K562 (cell line): ENCODE measurements around the gene LAMA3. TPM values are rescaled to one million over a fixed set of nuclear protein-coding genes. Genes with fewer than 3 reads are reported as not detected.

Experiments used
- ATAC-seq: fragments of 200-7000 bp; cut with Tn5 transposase; 3 replicates; pipeline ENCODE4 v1.9.1; 2020; ENCODE audit warnings: moderate library complexity
- BruUV-seq: library from RNA; stranded (reverse); fragments of 400-500 nt; replicated peaks from 2 replicates; lab custom pipeline; 2021; lab: Mats Ljungman, UMichigan
- CTCF ChIA-PET: fragments of 300-600 bp; formaldehyde crosslinking; extraction: SDS; loops from one replicate; lab custom pipeline; 2021; ENCODE audit warnings: low intra/inter-chr PET ratio; lab: Yijun Ruan, JAX
- POLR2A ChIA-PET: fragments of 300-600, 350-650 bp; sonication (Branson Sonifier 250); formaldehyde crosslinking; extraction: SDS; loops from one replicate; lab custom pipeline; 2021; ENCODE audit warnings: antibody characterized with exemption, inconsistent platforms; lab: Yijun Ruan, JAX
- DNase-seq, 4 experiments: peaks; one replicate each; pipeline versions ENCODE4 v3.0.0 to v3.0.0-alpha.2; 2011 to 2018; ENCODE audit warnings: low spot score in 3 of 4, mixed read lengths in 3 of 4; ENCODE audit errors: extremely low read depth in 1 of 4
- FAIRE-seq: peaks from 2 replicates; lab custom pipeline; 2011; peaks lifted over from hg19 to GRCh38; lab: Jason Lieb, UNC
- H2AFZ ChIP-seq: 2 replicates; pipeline ENCODE4 v1.6.0; 2011; ENCODE audit warnings: low read depth, low read length, control low read depth, inconsistent platforms
- H3K27ac ChIP-seq: fragments of 200-600 bp; 3 replicates; pipeline ENCODE4 v1.8.0; 2011; ENCODE audit warnings: low read depth, mild to moderate bottlenecking, control low read depth, inconsistent platforms, low read length, moderate library complexity, mixed read lengths; ENCODE audit errors: extremely low read depth
- H3K27me3 ChIP-seq, 2 experiments: fragments of 300-600 bp in 1 of 2; 2 replicates in 1 of 2; 3 replicates in 1 of 2; pipeline versions ENCODE4 v1.6.0 to v1.8.0; 2011; ENCODE audit warnings: inconsistent platforms in 2 of 2, low read length in 2 of 2, mild to moderate bottlenecking in 1 of 2, mixed read lengths in 1 of 2, moderate library complexity in 1 of 2; ENCODE audit not compliant: control insufficient read depth in 2 of 2, insufficient read depth in 2 of 2
- H3K36me3 ChIP-seq: fragments of 300-600 bp; 3 replicates; pipeline ENCODE4 v1.8.0; 2011; ENCODE audit warnings: mild to moderate bottlenecking, low read length, inconsistent platforms; ENCODE audit not compliant: control insufficient read depth, insufficient read depth
- H3K4me1 ChIP-seq, 2 experiments: fragments of 200-600 bp in 1 of 2; replicated peaks in 1 of 2; 2 replicates in 1 of 2; 3 replicates in 1 of 2; pipeline versions ENCODE4 v1.5.1 to v1.8.0; 2011; ENCODE audit warnings: inconsistent platforms in 2 of 2, low read length in 2 of 2, mild to moderate bottlenecking in 1 of 2, mixed read lengths in 1 of 2, moderate library complexity in 1 of 2; ENCODE audit not compliant: control insufficient read depth in 2 of 2, insufficient read depth in 2 of 2
- H3K4me2 ChIP-seq: 2 replicates; pipeline ENCODE4 v1.6.1; 2011; ENCODE audit warnings: low read length, control low read depth, inconsistent platforms, mixed read lengths; ENCODE audit not compliant: insufficient read depth
- H3K4me3 ChIP-seq: fragments of 200-600 bp; sonication (generic), shearing (Covaris generic); 2 replicates; pipeline ENCODE4 v1.5.1; 2016; ENCODE audit warnings: control low read depth, inconsistent platforms
- H3K79me2 ChIP-seq: fragments of 200-600 bp; 3 replicates; pipeline ENCODE4 v1.8.0; 2011; ENCODE audit warnings: low read length, inconsistent platforms; ENCODE audit not compliant: control insufficient read depth, insufficient read depth
- H3K9ac ChIP-seq, 2 experiments: 2 replicates each; pipeline versions ENCODE4 v1.6.0 to v1.6.1; 2011; ENCODE audit warnings: low read depth in 2 of 2, low read length in 2 of 2, control low read depth in 1 of 2, inconsistent platforms in 1 of 2, mild to moderate bottlenecking in 1 of 2, mixed read lengths in 1 of 2; ENCODE audit not compliant: insufficient read depth in 1 of 2
- H3K9me1 ChIP-seq: one replicate; pipeline ENCODE4 v1.6.0; 2011; ENCODE audit warnings: inconsistent platforms, mild to moderate bottlenecking, low read length, moderate library complexity; ENCODE audit not compliant: control insufficient read depth, insufficient read depth
- H3K9me3 ChIP-seq: replicated peaks from 2 replicates; pipeline ENCODE4 v1.5.1; 2011; ENCODE audit warnings: low read depth, low read length, inconsistent platforms; ENCODE audit not compliant: control insufficient read depth, insufficient read depth
- H4K20me1 ChIP-seq: replicated peaks from 2 replicates; pipeline ENCODE4 v1.6.1; 2011; ENCODE audit warnings: low read length, inconsistent platforms, mixed read lengths; ENCODE audit not compliant: control insufficient read depth, insufficient read depth
- CEBPG ChIP-seq, 3 experiments: fragments of 200-800 bp in 1 of 3; sonication (Bioruptor generic) in 1 of 3; sonication (generic) in 1 of 3; formaldehyde crosslinking in 1 of 3; IDR thresholded peaks in 2 of 3; conservative IDR thresholded peaks in 1 of 3; 2 replicates each; pipeline versions ENCODE4 v1.6.1 to v1.8.0; 2016 to 2022; ENCODE audit warnings: missing compliant biosample characterization in 2 of 3, missing genetic modification characterization in 2 of 3, mild to moderate bottlenecking in 1 of 3, missing genetic modification reagents in 1 of 3
- IRF2 ChIP-seq: sonication (generic); formaldehyde crosslinking; IDR thresholded peaks from 2 replicates; pipeline ENCODE4 v1.8.1; 2022; ENCODE audit warnings: mild to moderate bottlenecking, missing genetic modification reagents
- JUN ChIP-seq, 2 experiments: sonication (generic) in 1 of 2; formaldehyde crosslinking in 1 of 2; IDR thresholded peaks; 2 replicates each; pipeline versions ENCODE4 v1.6.1 to v1.8.0; 2012 to 2022; ENCODE audit warnings: borderline replicate concordance in 2 of 2, mild to moderate bottlenecking in 2 of 2, improper control_type of control experiment in 1 of 2, low read depth in 1 of 2, low read length in 1 of 2, missing genetic modification reagents in 1 of 2
- KLF13 ChIP-seq: fragments of 450-650 bp; IDR thresholded peaks from 2 replicates; pipeline ENCODE4 v1.6.1; 2016; ENCODE audit warnings: missing genetic modification characterization, low read depth, mild to moderate bottlenecking, missing compliant biosample characterization, moderate library complexity, borderline replicate concordance
- MTA2 ChIP-seq: fragments of 450-650 bp; IDR thresholded peaks from 2 replicates; pipeline ENCODE4 v1.6.1; 2016; ENCODE audit warnings: low read depth
- ZFPM2 ChIP-seq: fragments of 250-450 bp; sonication (Bioruptor Pico); IDR thresholded peaks from 2 replicates; pipeline ENCODE4 v1.5.1; 2022; ENCODE audit warnings: mild to moderate bottlenecking
- WGBS: fragments of 100-300 bp; shearing (Covaris generic); methylation state at CpG from one replicate; pipeline ENCODE4 v1.1.6; 2016; ENCODE audit warnings: low coverage, mixed read lengths; ENCODE audit not compliant: insufficient coverage; ENCODE audit errors: missing lambda C conversion rate; 5-methylcytosine and 5-hydroxymethylcytosine counted together
- in situ Hi-C: fragments of 300-500 bp; cut with MboI; formaldehyde crosslinking; loops from 4 replicates; pipeline ENCODE4 v1.15.0; 2018; ENCODE audit warnings: inconsistent platforms, mixed read lengths
- intact Hi-C: fragments of 100-400 bp; cut with micrococcal nuclease; formaldehyde crosslinking; loops from 2 replicates; pipeline ENCODE4 v1.14.2; 2022
- polyA plus RNA-seq, 8 experiments: library from polyadenylated mRNA; depleted of rRNA in 4 of 8; stranded (reverse) in 5 of 8; unstranded in 3 of 8; fragments of >200 nt; fragmentation: Nextera tagmentation in 2 of 8; fragmentation: Illumina TruSeq in 1 of 8; extraction: Ambion mirVana in 2 of 8; extraction: Trizol in 1 of 8; gene quantifications; 2 replicates each; pipeline versions ENCODE4 v1.2.1 to v1.2.3, GENCODE V29; 2011 to 2014; ENCODE audit warnings: inconsistent platforms in 1 of 8, missing spikeins in 1 of 8
- total RNA-seq, 7 experiments: library from RNA; depleted of rRNA in 6 of 7; stranded (reverse); fragments of >200 nt in 6 of 7; fragmentation: Illumina TruSeq in 2 of 7; extraction: Trizol in 2 of 7; gene quantifications; 2 replicates each; pipeline versions ENCODE4 v1.2.1 to v1.2.3, GENCODE V29; 2011 to 2021; ENCODE audit warnings: low replicate concordance in 1 of 7
- TF ChIP-seq, protein P1 (sequence below): fragments of 450-650 bp; IDR thresholded peaks from 2 replicates; pipeline ENCODE4 v1.7.0; 2016; ENCODE audit warnings: borderline replicate concordance
- TF ChIP-seq, protein P2 (sequence below): fragments of 250-450 bp; sonication (Bioruptor Pico); IDR thresholded peaks from 2 replicates; pipeline ENCODE4 v1.4.0; 2020; ENCODE audit warnings: borderline replicate concordance
- TF ChIP-seq, protein P3 (sequence below): fragments of 450-650 bp; formaldehyde crosslinking; IDR thresholded peaks from 2 replicates; pipeline ENCODE4 v1.4.0; 2022; ENCODE audit warnings: missing genetic modification characterization
- TF ChIP-seq, protein P4 (sequence below): IDR thresholded peaks from 3 replicates; pipeline ENCODE4 v1.6.1; 2011; ENCODE audit warnings: borderline replicate concordance, mild to moderate bottlenecking; ENCODE audit not compliant: insufficient read length, insufficient read depth

The LAMA3 gene
- total and polyA plus RNA-seq, 9 of the 15 experiments (the other 6 are each of a cell fraction or from before 2014, with no cell fraction given) = 0.07 TPM; not detected in 8

DNA sequence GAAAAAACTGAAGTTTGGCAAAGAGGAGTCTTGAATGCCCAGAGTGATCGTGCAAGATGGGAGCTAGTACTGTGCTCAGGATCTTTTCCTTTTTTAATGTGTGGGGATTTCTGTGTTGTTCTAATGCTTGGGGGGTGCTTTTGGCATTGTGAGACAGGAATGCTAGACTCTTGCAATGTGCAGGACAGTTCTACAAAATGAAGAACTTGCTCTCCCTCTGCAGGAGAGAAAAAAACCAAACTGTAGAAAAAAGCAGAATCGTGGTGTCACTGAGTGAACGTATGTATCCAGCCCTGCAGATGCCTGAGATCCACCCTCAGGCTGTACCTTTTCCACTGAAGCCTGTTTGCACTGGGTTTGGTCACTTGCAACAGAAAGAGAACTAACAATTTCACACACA is 313.2 kb downstream of the LAMA3 start:
- no peak overlapping the region for H3K4me3 ChIP-seq
- no peaks in the 10 kb centered on the region for H3K9me3 ChIP-seq
- no peaks in the 10 kb centered on the region for H3K27me3 ChIP-seq
- no peak for ATAC-seq
- in situ Hi-C loops = no loop called here
- H4K20me1 ChIP-seq = no peaks in the 10 kb centered on the region
- no peaks in the 10 kb centered on the region for H3K4me1 ChIP-seq
- no peak overlapping the region for H3K9ac ChIP-seq
- no peaks in the 10 kb centered on the region for H3K79me2 ChIP-seq
- no TSS peak for BruUV-seq
- H3K9me1 ChIP-seq = no peaks in the 10 kb centered on the region
- FAIRE-seq = no peak
- DNase-seq = no peak
- no peak overlapping the region for H3K4me2 ChIP-seq
- WGBS = 0% methylated on average over 3 of the region's 3 CpGs
- no peak overlapping the region for H3K27ac ChIP-seq
- intact Hi-C loops = no loop called here
- CTCF ChIA-PET = no interaction called here
- no peaks in the 10 kb centered on the region for H3K36me3 ChIP-seq
- H2AFZ ChIP-seq = no peak overlapping the region
- POLR2A ChIA-PET = no interaction called here
- TF ChIP-seq KLF13 (tag) = no peak
- TF ChIP-seq ZFPM2 (CRISPR knock-in tag) = no peak
- TF ChIP-seq, protein P1, sequence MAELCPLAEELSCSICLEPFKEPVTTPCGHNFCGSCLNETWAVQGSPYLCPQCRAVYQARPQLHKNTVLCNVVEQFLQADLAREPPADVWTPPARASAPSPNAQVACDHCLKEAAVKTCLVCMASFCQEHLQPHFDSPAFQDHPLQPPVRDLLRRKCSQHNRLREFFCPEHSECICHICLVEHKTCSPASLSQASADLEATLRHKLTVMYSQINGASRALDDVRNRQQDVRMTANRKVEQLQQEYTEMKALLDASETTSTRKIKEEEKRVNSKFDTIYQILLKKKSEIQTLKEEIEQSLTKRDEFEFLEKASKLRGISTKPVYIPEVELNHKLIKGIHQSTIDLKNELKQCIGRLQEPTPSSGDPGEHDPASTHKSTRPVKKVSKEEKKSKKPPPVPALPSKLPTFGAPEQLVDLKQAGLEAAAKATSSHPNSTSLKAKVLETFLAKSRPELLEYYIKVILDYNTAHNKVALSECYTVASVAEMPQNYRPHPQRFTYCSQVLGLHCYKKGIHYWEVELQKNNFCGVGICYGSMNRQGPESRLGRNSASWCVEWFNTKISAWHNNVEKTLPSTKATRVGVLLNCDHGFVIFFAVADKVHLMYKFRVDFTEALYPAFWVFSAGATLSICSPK = no peak
- no peak for TF ChIP-seq JUN (IDR thresholded peaks at IDR 0.05; ENCODE audit: borderline replicate concordance, low read depth, low read length)
- TF ChIP-seq JUN (CRISPR knock-in tag; IDR thresholded peaks at IDR 0.05; ENCODE audit: borderline replicate concordance) = no peak
- TF ChIP-seq, protein P2, sequence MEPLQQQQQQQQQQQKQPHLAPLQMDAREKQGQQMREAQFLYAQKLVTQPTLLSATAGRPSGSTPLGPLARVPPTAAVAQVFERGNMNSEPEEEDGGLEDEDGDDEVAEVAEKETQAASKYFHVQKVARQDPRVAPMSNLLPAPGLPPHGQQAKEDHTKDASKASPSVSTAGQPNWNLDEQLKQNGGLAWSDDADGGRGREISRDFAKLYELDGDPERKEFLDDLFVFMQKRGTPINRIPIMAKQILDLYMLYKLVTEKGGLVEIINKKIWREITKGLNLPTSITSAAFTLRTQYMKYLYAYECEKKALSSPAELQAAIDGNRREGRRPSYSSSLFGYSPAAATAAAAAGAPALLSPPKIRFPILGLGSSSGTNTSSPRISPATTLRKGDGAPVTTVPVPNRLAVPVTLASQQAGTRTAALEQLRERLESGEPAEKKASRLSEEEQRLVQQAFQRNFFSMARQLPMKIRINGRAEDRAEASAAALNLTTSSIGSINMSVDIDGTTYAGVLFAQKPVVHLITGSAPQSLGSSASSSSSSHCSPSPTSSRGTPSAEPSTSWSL (CRISPR knock-in tag) = no peak
- TF ChIP-seq IRF2 (CRISPR knock-in tag) = no peak
- TF ChIP-seq MTA2 = no peak
- TF ChIP-seq, protein P3, sequence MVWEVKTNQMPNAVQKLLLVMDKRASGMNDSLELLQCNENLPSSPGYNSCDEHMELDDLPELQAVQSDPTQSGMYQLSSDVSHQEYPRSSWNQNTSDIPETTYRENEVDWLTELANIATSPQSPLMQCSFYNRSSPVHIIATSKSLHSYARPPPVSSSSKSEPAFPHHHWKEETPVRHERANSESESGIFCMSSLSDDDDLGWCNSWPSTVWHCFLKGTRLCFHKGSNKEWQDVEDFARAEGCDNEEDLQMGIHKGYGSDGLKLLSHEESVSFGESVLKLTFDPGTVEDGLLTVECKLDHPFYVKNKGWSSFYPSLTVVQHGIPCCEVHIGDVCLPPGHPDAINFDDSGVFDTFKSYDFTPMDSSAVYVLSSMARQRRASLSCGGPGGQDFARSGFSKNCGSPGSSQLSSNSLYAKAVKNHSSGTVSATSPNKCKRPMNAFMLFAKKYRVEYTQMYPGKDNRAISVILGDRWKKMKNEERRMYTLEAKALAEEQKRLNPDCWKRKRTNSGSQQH (CRISPR knock-in tag) = no peak
- TF ChIP-seq CEBPG (CRISPR knock-in tag; IDR thresholded peaks at IDR 0.05) = no peak
- TF ChIP-seq CEBPG (tag; conservative IDR thresholded peaks at IDR 0.05 in 1 of 2, IDR thresholded peaks at IDR 0.05 in 1 of 2) = no peak
- TF ChIP-seq, protein P4, sequence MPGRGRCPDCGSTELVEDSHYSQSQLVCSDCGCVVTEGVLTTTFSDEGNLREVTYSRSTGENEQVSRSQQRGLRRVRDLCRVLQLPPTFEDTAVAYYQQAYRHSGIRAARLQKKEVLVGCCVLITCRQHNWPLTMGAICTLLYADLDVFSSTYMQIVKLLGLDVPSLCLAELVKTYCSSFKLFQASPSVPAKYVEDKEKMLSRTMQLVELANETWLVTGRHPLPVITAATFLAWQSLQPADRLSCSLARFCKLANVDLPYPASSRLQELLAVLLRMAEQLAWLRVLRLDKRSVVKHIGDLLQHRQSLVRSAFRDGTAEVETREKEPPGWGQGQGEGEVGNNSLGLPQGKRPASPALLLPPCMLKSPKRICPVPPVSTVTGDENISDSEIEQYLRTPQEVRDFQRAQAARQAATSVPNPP = no peak
